GM12801 (cell line): ENCODE results near the gene PAX4.

Experiments used
- CTCF ChIP-seq: IDR thresholded peaks from one replicate; pipeline ENCODE4 v1.5.1; 2011; ENCODE audit warnings: control low read depth; ENCODE audit not compliant: insufficient read length; ENCODE audit errors: extremely low read depth

Gene PAX4

GRCh38 chr7:127589896-127590295 lies 28.0 kb downstream of the PAX4 start:
- no peak for TF ChIP-seq CTCF

GRCh38 chr7:127588697-127589482 lies 29.1 kb downstream of the PAX4 start:
- no peak for TF ChIP-seq CTCF

- TF ChIP-seq CTCF: no peak
Measured at GRCh38 chr7:127588019-127588696, 29.8 kb downstream of the PAX4 start, which contains the start of gene ARF5. Gene ARF5 (plus strand): TSS chr7:127588411. CDS start chr7:127588499, 88 bp downstream.

- TF ChIP-seq CTCF: no peak
Measured at GRCh38 chr7:127587663-127588018, 30.3 kb downstream of the PAX4 start.

GRCh38 chr7:127586346-127586745 lies 31.6 kb downstream of the PAX4 start:
- TF ChIP-seq CTCF: no peak

GRCh38 chr7:127585044-127585953 lies 32.6 kb downstream of the PAX4 start, which contains the start of gene GCC1:
Gene GCC1 (minus strand): TSS chr7:127585596. CDS start chr7:127585182, 414 bp downstream.
- no peak for TF ChIP-seq CTCF

GRCh38 chr7:127584648-127585043 lies 33.3 kb downstream of the PAX4 start:
- TF ChIP-seq CTCF: no peak
